ENCODE results near the gene USP49. TPM values are rescaled to one million over a fixed set of nuclear protein-coding genes. Genes with fewer than 3 reads are reported as not detected.

The USP49 gene
- total RNA-seq, 1 experiment from 2014 or later = 6.9 TPM

GRCh38 chr6:41755895-41756294 is 139.3 kb downstream of the USP49 start:
- no peak overlapping the region for H3K4me3 ChIP-seq (replicated peaks in 1 of 2; ENCODE audit: low read depth in 1 of 2, low read length in 2 of 2)
- H4K20me1 ChIP-seq (ENCODE audit: insufficient read depth) = no peaks in the 10 kb centered on the region
- no peaks in the 10 kb centered on the region for H3K9me2 ChIP-seq (ENCODE audit: insufficient read depth)
- peaks cover 0 to 3% of the 10 kb centered on the region in 2 experiments; a peak in 1 of 4 replicates for H3K4me1 ChIP-seq (ENCODE audit: control insufficient read depth in 1 of 2, insufficient read depth in 2 of 2, low read length in 2 of 2)
- ATAC-seq (no peak), DNase-seq (ENCODE audit: low read depth, low spot score) (no peak)
- CTCF ChIA-PET = no interaction called here
- BruUV-seq (replicated peaks) = no TSS peak
- POLR2A ChIA-PET = no interaction called here
- H3K9ac ChIP-seq (ENCODE audit: low read length) = no peak overlapping the region
- no peak overlapping the region for H3K4me2 ChIP-seq (ENCODE audit: low read length)
- no peaks in the 10 kb centered on the region for H3K36me3 ChIP-seq (ENCODE audit: control insufficient read depth in 1 of 2, insufficient read depth in 2 of 2, low read length in 2 of 2)
- no peak overlapping the region for H2AFZ ChIP-seq (ENCODE audit: low read depth, low read length, poor library complexity, severe bottlenecking)
- RAD21 ChIA-PET (ENCODE audit: low non-redundant PET in 1 of 2, low total read pairs in 2 of 2, uncharacterized antibody in 2 of 2, unreplicated experiment in 2 of 2) = no interaction called here
- H3K79me2 ChIP-seq (ENCODE audit: insufficient read depth, low read length) = no peaks in the 10 kb centered on the region
- no peak for TF ChIP-seq FOSL1 (IDR thresholded peaks at IDR 0.05; ENCODE audit: low read depth)
- no peak for TF ChIP-seq CEBPB (IDR thresholded peaks at IDR 0.05; ENCODE audit: low read depth)
- TF ChIP-seq ZFX (IDR thresholded peaks at IDR 0.05) = no peak
- H3K9me3 ChIP-seq (ENCODE audit: control insufficient read depth in 1 of 2, insufficient read depth in 1 of 2, low read depth in 1 of 2, low read length in 2 of 2) = no peaks in the 10 kb centered on the region
- intact Hi-C loops (cut with micrococcal nuclease) = no loop called here
- H3K27me3 ChIP-seq (ENCODE audit: insufficient read depth, low read length) = no peaks in the 10 kb centered on the region
- H3K27ac ChIP-seq (ENCODE audit: low read depth, low read length) = no peak overlapping the region

GRCh38 chr6:41750374-41750773 is 144.8 kb downstream of the USP49 start:
- H3K36me3 ChIP-seq (ENCODE audit: control insufficient read depth in 1 of 2, insufficient read depth in 2 of 2, low read length in 2 of 2) = no peaks in the 10 kb centered on the region
- intact Hi-C loops (cut with micrococcal nuclease) = no loop called here
- TF ChIP-seq JUND (IDR thresholded peaks at IDR 0.05) (no peak), CEBPB (IDR thresholded peaks at IDR 0.05; ENCODE audit: low read depth) (no peak), RAD21 (IDR thresholded peaks at IDR 0.05; ENCODE audit: low read depth) (no peak), POLR2A (IDR thresholded peaks at IDR 0.05; ENCODE audit: borderline replicate concordance, extremely low read depth, insufficient read depth, insufficient read length) (no peak), REST (IDR thresholded peaks at IDR 0.05; ENCODE audit: low read depth) (no peak), EZH2 (IDR thresholded peaks at IDR 0.05) (no peak), ZBTB33 (IDR thresholded peaks at IDR 0.05; ENCODE audit: extremely low read depth, insufficient replicate concordance, low read length) (no peak), ELF1 (IDR thresholded peaks at IDR 0.05; ENCODE audit: borderline replicate concordance, low read depth) (no peak), EZH2phosphoT487 (IDR thresholded peaks at IDR 0.05; ENCODE audit: borderline replicate concordance) (no peak), TCF7L2 (IDR thresholded peaks at IDR 0.05; ENCODE audit: borderline replicate concordance, extremely low read depth, insufficient read depth, insufficient read length) (no peak), SIN3A (IDR thresholded peaks at IDR 0.05; ENCODE audit: low read depth) (no peak), YY1 (IDR thresholded peaks at IDR 0.05; ENCODE audit: extremely low read depth, insufficient replicate concordance, low read depth, low read length) (no peak)
- H3K79me2 ChIP-seq (ENCODE audit: insufficient read depth, low read length) = no peaks in the 10 kb centered on the region
- no peak overlapping the region for H3K4me2 ChIP-seq (ENCODE audit: low read length)
- no TSS peak for BruUV-seq (replicated peaks)
- POLR2A ChIA-PET = no interaction called here
- H3K27ac ChIP-seq (ENCODE audit: low read depth, low read length) = no peak overlapping the region
- no peak overlapping the region for H2AFZ ChIP-seq (ENCODE audit: low read depth, low read length, poor library complexity, severe bottlenecking)
- DNase-seq (ENCODE audit: low read depth, low spot score) (no peak), ATAC-seq (no peak)
- no peaks in the 10 kb centered on the region for H4K20me1 ChIP-seq (ENCODE audit: insufficient read depth)
- no peaks in the 10 kb centered on the region for H3K4me1 ChIP-seq (ENCODE audit: control insufficient read depth in 1 of 2, insufficient read depth in 2 of 2, low read length in 2 of 2)
- H3K9me2 ChIP-seq (ENCODE audit: insufficient read depth) = no peaks in the 10 kb centered on the region
- no peak overlapping the region for H3K4me3 ChIP-seq (replicated peaks in 1 of 2; ENCODE audit: low read depth in 1 of 2, low read length in 2 of 2)
- RAD21 ChIA-PET (ENCODE audit: low non-redundant PET in 1 of 2, low total read pairs in 2 of 2, uncharacterized antibody in 2 of 2, unreplicated experiment in 2 of 2) = no interaction called here
- CTCF ChIA-PET = no interaction called here
- H3K9ac ChIP-seq (ENCODE audit: low read length) = no peak overlapping the region
- no peaks in the 10 kb centered on the region for H3K9me3 ChIP-seq (ENCODE audit: control insufficient read depth in 1 of 2, insufficient read depth in 1 of 2, low read depth in 1 of 2, low read length in 2 of 2)
- no peaks in the 10 kb centered on the region for H3K27me3 ChIP-seq (ENCODE audit: insufficient read depth, low read length)

Measured in HCT116 (cell line).